ENCODE data around the gene PIGV.
"Not testable (repeated sequence)": the region's sequence is repeated elsewhere in the genome, so short reads cannot be mapped to it uniquely, and the experiment has no call there.

The PIGV gene

DNA sequence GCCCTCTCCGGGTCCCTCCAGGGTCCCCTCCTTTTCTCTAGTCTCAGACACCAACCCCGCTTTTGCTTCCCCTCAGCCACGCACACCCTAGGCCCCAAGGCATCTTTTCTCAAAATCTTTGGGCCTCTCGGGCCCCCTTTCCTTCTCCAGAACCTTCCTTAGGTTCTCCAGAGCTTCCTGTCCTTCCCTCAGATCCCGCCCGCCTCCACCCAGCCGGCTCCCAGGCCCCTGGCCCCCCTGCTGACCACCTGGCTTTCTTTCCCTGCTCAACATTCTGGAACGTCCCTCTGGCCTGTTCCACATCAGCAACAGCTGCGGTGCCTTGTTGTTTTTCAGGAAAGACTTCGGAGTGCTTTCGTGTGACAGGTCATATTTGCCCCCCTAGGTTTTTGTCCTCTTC lies 39.9 kb downstream of the PIGV start:
- Histone ChIP-seq H3K4me3 (peak overlapping the region; percentile 63 to 79 (median 72)), H3K27ac (peak overlapping the region in 18 of 21 experiments; percentile 49 to 96 (median 82))

DNA sequence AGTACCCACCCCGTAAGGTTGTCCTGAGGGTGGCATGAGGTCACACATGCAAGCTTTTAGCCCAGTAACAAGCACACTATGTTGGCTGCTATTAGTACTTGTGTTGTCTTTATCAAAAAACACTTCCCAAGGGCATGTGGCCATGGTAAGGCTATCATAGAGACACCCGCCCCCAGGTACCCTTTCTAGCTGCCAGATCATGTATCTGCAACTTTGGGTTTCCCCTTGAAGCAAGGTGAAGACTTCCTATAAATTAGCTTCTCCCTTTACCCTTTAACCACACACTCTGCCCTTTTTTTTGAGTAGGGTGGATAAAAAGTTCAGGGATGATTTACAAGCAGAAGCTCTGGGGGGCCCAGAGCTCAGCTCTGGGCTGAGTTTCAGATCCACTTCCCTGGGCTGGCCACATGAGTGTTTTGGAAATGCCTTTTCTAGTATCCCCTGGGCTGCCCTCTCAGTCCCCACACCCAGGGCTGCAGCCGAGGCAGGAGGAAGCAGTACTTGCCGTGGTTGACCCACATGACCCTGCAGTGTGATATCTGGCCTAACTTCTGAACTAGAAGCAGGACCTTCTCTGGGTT lies 40.8 kb downstream of the PIGV start:
- Histone ChIP-seq H3K4me3 (peak overlapping the region in 1 of 7 experiments; percentile 72), H3K27ac (peak overlapping the region in 15 of 21 experiments; percentile 1 to 96 (median 78))

DNA sequence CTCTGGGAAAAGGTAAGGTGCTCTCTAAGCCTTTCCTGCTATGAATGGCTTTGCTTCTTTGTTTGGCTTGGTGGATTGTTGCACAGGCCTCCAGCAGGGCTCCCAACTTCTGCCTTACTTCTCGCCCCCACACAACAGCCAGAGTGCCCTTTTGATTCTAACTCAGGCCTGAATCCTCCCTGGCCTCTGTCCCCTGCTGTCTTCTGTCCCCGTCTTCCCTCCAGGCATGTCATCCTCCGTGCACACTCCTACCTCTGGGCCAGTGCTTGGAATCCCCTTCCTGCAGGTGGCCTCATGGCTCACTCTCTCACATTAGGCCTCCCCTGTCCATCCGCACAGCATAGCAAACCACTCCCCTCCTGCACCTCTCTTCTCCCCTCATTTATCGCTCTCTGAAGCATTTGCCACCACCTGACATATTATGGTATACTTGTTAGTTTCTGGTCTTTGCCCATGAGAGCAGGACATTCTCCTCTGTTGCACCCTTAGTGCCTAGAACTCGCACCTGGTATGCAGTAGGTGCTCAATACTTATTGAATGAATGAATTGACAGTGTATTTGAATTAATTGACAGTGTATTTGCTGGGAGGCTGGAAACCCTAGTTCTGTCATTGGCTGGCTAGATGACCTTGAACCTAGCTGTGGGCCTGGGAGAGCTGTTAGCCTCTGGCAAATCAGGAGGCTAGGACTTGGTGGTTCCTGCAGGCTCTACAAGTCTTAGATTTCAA lies 41.6 kb downstream of the PIGV start:
- no peak overlapping the region for H3K4me3 ChIP-seq
- H3K27ac ChIP-seq, result peak overlapping the region in 15 of 21 experiments; percentile 14 to 96 (median 78)

DNA sequence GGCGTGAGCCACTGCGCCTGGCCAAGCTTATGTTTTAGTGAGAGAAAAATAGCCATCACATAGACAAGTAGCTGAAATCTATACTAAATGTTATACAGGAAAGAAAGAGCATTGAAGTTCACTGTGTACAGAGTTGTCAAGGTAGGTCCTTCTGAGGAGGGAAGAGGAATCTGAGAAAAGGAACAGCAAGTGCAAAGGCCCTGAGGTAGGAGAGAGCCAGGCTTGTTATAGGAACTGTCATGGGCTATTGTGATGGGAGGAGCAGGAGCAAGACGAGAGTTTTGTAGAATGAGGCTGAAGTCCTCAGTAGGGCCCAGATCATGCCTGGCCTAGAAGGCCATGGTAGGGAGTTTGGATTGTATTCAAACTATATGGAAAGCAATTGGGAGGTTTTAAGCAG lies 43.3 kb downstream of the PIGV start:
- H3K27ac ChIP-seq, result peak overlapping the region in 10 of 21 experiments; percentile 20 to 92 (median 49)
- no peak overlapping the region for H3K4me3 ChIP-seq

DNA sequence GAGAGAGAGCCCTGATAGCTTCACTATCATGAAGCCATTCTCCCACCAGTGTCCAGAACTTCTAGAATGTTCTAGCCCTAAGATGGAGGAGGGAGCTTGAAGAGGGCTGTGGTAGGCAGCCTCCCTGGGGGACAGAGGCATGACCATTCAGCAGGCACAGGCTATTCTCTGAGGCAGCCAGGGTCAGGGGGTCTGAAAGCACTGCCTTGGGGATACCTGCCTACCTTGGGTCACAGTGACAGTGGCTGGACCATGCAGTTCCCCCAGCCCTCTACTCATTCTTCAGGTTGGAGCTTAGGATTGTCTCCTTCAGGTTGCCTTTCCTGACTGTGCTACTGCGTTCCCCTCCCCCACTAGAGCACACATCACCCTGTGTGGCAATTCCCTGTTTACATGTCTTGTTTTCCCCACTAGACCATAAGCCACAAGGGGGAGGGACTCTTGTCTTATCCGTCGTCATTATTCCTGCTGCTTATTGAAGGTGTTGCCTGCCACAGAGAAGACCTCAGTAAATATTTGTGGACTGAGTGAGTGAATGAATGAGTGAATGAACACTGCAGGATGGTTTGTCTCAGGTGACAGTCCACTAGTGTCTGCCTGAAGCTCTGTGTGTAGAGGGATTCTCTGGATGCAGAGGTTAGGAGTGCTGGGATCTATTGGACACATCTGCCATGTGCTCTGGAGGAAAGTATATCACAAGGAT lies 43.9 kb downstream of the PIGV start:
- Histone ChIP-seq H3K4me3 (no peak overlapping the region), H3K27ac (peak overlapping the region in 10 of 21 experiments; percentile 20 to 92 (median 49))

DNA sequence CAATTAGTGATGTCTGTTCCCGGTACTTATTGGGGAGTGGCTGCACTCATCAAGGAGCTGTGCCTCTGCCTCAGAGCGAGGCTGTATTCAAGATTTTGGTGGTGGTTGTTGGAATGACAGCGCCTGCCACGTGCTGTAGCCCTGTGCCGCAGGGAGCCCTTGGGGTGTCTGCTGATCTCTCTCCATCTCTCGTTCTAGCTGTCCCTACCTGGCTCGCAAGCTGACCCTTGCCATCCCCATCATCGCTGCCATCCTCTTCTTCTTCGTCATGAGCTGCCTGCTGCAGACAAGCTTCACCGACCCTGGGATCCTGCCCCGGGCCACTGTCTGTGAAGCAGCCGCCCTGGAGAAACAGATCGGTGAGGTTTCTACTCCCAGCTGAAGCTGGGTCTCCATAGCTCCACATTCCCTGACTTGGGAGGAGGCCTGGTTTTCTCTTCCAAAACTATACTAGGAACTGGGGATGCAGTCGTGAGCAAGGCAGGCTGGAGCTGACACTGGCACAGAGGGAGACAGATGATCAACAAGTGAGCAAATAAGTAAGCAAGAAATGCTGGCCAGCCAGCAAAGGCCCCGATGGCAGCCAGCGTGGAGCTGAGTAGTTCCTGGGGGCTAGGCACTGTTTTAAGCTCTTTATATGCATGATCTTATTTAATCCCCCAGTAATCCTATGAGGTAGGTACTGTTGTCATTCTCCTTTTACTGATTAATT lies 44.7 kb downstream of the PIGV start:
- H3K4me3 ChIP-seq, result no peak overlapping the region
- H3K27ac ChIP-seq, result peak overlapping the region in 11 of 21 experiments; percentile 23 to 92 (median 82)

DNA sequence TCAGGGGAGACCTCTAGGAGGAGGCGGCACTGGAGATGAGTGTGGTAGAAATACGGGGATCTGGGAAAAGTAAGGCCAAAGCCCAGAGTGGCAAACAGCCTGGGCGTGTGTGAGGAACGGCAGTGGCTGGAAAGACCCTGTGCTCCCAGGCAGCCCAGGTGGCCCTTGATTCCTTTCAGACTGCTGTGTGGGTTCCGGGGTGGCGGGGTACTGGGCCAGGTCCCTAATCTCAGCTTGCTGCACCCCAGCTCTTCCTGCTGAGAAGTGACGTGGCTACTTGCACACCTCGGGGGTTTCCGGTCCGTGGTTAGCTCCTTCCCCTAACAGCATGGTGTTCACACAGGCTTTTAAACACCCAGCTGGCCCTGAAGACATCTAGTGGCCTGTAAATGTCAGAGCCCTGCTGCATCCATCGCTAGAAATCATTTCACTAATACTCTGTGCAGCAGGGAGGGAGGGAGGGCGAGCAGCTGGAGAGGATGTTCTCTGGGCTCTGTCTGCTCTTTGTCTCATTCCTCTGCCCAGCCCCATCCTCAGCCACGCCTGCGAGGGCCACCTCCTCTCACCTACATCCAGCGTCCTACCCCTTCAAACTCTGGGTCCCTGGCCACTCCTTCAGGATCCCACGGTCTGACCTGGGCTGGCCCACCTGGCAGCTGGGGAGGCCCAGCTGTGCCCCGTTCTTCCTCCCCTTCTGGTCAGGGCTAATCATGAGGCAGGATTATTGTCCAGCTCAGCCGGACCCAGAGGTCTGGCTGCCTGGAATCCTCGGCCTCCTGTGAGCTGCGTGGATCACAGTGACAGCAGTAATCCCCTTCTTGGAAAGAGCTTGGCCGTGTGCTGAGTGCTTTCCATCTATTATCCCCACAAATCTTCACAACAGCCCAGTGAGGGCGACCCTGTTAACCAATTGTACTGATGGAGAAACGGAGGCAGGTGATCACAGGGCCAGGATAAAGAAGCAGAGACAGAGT lies 46.0 kb downstream of the PIGV start:
- no peak overlapping the region for H3K4me3 ChIP-seq
- peak overlapping the region in 19 of 21 experiments; percentile 28 to 92 (median 73) for H3K27ac ChIP-seq

DNA sequence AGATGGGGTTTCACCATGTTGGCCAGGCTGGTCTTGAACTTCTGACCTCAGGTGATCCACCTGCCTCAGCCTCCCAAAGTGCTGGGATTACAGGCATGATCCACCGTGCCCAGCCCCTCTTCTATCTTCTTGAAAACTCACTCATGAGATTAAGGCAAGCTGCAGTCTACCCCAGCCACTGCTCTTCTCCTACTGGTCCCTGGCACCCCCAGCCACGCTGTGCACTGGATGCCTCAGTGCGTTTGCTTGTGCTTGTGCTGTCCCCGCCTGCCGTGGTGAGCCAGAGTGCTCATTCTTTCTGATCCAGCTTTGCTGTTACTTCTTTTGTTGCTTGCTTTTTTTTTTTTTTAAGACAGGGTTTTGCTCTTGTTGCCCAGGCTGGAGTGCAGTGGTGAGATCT lies 49.9 kb downstream of the PIGV start:
- not testable (repeated sequence) for H3K4me3 ChIP-seq
- peak overlapping the region in 1 of 21 experiments; percentile 4 for H3K27ac ChIP-seq

DNA sequence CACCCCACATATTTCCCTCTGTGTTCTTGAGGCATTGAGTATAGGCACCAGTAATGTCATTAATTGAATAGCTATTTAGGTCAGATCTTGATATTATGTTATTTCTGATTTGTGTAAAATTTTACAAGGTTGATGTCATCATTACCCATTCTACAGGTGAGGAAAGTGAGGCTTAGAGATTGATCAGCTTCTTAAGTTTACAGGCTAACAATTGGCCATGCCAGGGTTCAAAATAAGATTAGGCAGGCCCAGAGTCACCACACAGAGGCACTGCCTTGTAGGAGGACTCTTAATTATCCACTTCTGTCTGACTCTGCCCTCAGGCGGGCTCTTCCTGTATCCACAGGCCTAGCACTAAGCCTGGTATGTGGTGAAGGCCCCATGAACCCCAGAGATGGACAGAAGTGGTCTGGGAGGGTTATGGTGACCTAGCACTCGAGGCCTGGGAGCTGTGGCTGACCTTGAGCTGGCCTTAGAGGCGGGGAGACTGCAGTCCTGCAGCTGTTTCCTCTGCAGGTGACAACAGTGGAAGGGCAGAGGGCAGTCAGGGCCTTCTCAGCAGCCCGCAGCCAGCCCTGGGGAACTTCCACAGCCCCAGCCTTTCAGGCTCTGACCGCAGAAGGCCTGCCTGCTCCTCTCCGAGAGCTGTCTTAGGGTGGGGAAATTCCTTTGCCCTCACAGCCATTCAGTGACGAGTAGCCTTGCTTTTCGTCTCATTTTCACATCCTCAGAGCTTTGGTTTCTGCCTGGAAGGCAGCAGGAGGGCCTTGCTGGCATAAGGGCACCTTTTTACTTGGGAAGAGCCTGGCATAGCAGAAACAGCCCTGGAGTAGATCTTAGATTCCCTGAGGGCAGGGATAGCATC lies 51.0 kb downstream of the PIGV start:
- peak overlapping the region in 9 of 21 experiments; percentile 4 to 77 (median 52) for H3K27ac ChIP-seq

DNA sequence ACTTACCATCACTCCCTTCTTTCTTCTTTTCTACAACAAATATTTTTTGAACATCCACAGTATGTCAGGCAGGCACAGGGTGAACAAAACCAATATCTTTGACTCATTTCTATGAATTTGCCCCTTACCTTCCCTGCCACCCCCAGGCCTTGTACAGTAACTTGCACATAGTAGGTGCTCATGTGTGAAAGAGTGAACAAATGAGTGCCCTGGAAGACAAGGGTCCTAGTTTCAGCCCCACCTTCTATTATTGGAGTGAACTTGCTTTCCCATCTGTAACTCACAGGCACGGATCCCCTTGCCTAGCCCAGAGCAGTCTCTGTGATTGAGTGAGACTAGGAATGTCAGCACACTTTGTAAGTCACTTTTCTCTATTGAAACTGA lies 51.6 kb downstream of the PIGV start:
- H3K27ac ChIP-seq, result peak overlapping the region in 7 of 21 experiments; percentile 4 to 77 (median 53)
- no peak overlapping the region for H3K4me3 ChIP-seq

More for the DNA sequence above, 51.0 kb downstream of the PIGV start:
- no peak overlapping the region for H3K4me3 ChIP-seq

DNA sequence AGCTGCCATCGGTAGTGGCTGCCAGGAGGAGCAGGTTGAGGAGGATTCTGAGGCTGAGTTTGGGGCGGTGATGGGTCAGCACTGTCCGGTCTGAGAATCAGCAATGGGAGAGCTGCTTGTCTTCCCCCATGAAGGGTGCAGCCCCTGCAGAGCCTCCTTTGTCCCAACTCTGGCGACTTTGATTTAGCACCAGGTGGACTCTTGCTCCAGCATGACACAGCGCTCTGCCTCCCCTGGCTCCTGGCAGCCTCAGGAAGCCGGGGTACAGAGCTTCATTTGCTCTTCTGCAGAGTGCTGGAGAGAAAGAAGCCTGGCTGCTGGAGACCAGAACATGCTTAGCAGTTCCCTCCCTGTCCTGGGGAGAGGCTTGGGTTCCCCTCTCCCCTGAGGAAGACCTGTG lies 52.0 kb downstream of the PIGV start:
- no peak overlapping the region for H3K4me3 ChIP-seq
- H3K27ac ChIP-seq, result peak overlapping the region in 4 of 21 experiments; percentile 16 to 77 (median 60)

DNA sequence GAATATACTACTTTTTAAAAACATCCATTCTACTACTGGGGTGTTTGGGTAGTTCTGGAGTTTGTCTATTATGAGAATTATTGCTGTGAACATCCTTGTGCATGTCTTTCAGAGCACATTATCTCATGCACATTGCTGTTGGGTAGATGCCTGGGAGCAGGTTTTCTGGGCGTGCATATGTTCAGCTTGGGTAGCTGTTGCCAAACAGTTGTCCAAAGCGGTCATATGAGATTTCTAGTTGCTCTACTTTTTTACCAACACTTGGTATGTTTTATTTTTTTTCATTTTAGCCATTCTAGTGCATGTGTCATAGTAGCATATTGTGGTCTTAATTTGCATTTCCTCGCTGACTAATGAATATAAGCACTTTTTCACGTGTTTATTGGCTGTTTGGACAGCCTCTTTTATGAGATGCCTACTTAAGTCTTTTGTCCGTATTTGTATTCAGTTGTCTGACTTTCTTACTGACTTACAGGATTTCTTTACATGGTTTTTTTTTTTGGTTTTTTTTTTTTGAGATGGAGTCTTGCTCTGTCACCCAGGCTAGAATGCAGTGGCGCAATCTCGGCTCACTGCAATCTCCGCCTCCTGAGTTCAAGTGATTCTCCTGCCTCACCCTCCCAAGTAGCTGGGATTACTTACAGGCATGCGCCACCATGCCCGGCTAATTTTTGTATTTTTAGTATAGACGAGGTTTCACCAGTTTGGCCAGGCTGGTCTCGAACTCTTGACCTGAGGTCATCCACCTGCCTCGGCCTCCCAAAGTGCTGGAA lies 56.9 kb downstream of the PIGV start:
- no peak overlapping the region for H3K4me3 ChIP-seq
- no peak overlapping the region for H3K27ac ChIP-seq

DNA sequence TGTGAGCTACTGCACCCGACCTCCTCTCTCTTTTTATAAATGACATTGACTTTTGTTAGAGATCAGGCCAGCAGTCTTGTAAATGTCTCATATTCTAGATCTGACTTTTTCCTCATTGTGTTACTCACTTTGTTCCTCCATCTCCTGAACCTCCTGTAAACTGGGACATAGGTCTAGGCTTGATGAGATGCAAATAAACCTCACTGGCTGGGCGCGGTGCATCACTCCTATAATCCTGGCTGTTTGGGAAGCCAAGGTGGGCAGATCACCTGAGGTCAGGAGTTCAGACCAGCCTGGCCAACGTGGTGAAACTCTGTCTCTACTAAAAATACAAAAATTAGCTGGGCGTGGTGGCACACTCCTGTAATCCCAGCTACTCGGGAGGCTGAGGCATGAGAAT lies 60.1 kb downstream of the PIGV start:
- H3K27ac ChIP-seq, result peak overlapping the region in 2 of 21 experiments; percentile 72 to 81
- not testable (repeated sequence) for H3K4me3 ChIP-seq

Measured in skin epidermis (tissue), 12 donors.